CMK (cell line): ENCODE measurements around the gene GLYR1.

ENCODE experiments used
- DNase-seq: peaks from one replicate; pipeline ENCODE4 v3.0.0-alpha.2; 2010; ENCODE audit warnings: low read depth

Gene GLYR1

DNA sequence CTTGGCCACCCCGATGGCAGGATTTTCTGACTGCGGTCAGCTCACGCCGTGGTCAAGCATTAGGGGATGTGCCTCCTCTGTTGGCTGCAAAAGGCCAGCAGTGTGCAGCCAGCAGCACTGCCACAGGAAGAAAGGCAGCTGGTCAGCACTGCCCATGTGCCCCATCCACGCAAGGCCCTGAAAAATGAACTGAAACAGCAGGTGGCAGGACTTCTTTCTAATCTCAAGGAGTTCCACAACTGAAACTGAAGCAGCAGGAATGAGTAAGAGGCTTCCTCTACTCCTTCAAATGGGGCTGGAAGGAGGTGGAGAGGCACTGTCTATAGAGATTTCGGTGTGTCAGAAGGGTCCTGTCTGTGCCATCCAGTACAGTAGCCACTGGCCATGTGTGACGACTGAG, 83.3 kb downstream of the GLYR1 start:
- no peak for DNase-seq

DNA sequence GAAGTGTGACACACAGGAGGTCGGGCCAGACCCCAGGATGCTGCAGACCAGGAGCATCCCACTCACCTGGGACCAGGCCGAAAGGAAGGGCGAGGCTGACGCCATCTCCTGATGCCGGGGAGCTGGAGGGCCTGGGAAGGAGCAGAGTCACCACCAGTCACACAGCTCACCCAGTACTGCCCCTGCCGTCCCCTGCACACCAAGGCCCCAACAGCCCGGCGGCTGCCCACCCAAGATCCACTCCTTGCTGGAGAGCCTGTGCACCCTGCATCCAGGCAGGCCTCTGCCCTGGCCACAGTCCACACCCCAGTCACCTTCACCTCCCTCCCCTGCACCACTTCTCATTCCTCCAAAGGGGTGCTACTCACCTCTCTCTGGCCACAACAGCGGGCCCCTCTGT, 84.9 kb downstream of the GLYR1 start:
- DNase-seq = no peak

DNA sequence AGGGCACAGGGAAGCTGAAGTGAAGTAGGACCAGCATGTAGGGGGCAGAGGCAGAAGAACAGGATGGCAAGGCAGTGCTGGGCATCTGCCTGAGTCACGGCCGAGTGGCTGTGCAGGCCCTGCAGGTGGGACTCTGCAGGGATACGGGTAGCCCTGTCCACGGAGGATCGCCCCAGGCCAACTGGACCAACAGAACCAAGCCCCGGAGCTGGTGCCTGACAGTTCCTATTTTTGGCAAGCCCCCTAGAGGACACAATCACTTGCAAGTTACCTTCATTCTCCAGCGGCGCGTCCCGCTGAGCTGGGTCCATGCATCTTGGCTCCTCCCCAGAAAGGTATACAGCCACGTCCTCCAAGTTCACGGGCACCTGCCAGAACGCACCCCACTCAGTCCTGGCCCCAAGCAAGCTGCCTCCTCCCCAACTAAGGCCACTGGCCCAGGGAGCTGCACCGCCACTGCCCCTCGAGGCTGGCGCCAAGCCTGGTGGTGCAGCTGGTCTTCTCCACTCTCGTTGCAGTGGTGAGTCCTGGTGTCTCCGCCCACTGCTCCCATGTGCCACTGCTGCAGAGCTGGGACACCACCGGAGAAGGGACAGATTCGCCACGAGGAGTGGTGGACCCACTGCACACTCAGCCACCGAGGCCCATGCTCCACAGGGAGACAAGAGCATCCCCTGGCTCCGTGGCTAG, 86.7 kb downstream of the GLYR1 start:
- DNase-seq = no peak

DNA sequence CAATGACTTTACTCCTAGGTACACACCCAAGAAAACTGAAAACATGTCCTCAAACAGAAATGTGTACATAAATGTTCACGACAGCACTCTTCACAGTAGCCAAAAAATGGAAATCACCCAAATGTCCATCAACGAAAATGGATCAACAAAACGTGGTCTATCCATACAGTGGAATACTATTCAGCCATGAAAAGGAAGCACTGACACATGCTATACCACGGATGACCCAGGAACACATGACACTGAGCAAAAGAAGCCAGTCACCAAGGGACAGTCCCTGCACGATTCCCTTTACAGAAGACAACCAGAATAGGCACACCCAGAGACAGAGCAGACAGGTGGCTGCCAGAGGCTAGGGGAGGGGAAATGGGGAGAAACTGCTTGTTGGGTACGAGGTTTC, 91.4 kb downstream of the GLYR1 start:
- DNase-seq = no peak

DNA sequence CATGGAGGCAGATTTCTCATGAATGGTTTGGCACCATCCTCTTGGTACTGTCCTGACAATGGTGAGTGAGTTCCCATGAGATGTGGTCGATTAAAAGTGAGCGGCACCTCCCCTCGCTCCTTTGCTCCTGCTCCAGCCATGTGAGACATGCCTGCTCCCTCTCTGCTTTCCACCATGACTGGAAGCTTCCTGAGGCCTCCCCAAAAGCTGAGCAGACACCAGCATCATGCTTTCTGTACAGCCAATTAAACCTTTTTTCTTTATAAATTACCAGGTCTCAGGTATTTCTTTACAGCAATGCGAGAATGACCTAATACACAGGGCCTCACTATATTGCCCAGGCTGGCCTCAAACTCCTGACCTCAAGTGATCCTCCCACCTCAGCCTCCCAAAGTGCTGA, 92.2 kb downstream of the GLYR1 start:
- DNase-seq = no peak

DNA sequence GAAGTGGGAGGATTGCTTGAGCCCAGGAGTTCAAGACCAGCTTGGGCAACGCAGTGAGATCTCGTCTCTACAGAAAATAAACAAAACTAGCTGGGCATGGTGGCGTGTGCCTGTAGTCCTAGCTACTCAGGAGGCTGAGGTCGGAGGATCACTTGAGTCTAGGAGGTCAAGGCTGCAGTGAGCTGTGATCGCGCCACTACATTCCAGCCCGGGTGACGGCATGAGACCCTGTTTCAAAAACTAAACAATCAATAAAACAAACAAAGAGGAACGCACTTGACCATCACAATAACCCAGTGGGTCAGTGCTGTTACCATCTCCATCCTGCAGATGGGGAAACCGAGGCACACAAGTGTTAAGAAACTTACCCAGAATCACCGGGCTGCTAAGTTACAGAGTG, 93.9 kb downstream of the GLYR1 start:
- DNase-seq = no peak
